HG03196 (cell line): ENCODE measurements around the gene SMTN.
A peak's percentile ranks its signal among the peaks of the same experiment; 100 is the strongest.
"Not testable (repeated sequence)": the region's sequence is repeated elsewhere in the genome, so short reads cannot be mapped to it uniquely, and the experiment has no call there.

Source experiments
- ATAC-seq: cut with Tn5 transposase; IDR thresholded peaks from one replicate; pipeline ENCODE4 v1.9.1; 2021; ENCODE audit not compliant: unreplicated experiment

Gene SMTN

DNA sequence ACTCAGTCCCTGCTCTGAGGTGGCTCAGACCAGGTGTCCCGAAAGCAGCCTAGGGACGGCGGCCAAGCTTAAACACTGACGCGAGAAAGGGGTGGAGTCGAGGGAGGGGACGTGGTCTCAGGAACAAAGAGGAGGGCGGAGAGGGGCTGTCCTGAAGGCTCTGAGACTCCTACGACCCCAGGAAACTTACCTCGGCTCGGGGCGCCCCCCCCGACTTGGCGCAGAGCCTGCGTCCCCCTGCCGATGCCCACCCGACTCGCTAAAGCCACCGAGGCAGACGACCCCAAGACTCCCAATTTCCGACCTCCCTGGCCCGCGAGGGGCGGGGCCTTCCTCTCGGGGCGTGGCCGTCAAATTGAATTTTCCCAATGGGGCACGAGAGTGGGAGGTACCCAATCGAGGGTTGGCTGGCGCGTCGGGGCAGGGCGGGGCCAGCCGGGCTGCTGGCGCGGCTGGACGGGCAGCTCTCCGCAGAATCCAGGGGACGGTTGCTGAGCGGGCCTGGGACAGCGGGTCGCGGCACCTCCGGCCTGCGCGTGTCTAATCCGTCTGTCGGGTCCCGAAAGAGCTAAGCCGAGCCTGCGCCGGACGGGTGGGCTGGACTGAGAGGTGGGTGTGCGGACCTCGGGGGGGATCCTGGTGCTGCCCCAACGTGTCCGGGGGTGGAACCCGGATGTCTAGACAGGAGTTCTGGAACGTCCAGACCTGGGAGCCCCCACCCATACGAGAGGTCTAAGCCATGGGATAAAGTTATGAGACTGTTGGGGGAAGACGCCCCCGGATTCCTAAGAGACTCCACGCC is at the start of gene SMTN:
SMTN (plus strand) TSS at position 471 of the 802 bp plus-strand sequence. CDS start 1,941 bp downstream, outside the sequence.
- ATAC-seq: peak; percentile 61

- ATAC-seq: no peak
Observed at GRCh38 chr22:31036671-31037550, 44.2 kb upstream of the SMTN start.

- no peak for ATAC-seq
Observed at GRCh38 chr22:31038686-31039085, 42.4 kb upstream of the SMTN start.

- ATAC-seq: no peak
Observed at GRCh38 chr22:31039393-31039792, 41.7 kb upstream of the SMTN start.

DNA sequence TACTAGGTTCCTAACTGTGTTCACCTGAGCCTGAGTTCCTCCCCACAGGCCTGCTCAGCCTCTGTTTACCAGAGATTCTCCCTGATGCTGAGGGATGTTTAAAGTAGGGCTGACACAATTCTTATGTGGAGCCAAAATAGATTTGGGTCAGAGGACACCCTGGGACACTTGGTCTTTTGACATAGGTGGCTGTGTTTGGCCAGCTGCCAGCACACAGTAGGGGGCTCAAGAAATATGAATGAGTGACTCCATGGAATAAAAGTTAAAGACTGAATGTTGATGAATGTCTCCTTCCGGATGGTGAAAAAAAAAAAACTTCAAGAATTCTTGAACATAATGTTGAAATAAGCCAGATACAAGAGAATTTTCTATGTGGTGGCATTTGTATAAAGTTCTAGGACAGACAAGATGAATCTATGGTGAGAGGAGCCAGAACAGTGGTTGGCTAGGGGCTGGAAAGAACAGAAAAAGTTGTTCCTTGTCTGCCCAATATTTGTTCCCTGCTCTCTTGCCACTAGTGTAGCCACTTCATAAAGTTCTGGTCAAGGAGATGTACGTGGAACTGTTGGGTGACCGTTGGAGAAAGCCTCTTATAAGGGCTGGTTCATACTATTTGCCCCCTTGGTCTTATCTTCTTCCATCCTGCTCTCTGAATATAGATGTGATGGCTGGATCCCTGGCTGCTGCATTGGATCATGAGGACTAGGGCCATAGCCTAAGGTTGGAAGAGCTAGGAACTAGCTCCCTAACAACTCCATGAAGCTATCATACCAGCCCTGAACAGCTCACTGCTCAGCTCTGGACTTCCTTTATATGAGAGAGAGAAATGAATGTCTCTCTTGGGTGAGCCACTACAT is 40.3 kb upstream of the SMTN start:
- ATAC-seq: no peak

- no peak for ATAC-seq
Observed at GRCh38 chr22:31044262-31044861, 36.8 kb upstream of the SMTN start.

GRCh38 chr22:31045900-31046538 is 35.1 kb upstream of the SMTN start:
- ATAC-seq: no peak

- no peak for ATAC-seq
Observed at GRCh38 chr22:31046539-31047226, 34.4 kb upstream of the SMTN start.

DNA sequence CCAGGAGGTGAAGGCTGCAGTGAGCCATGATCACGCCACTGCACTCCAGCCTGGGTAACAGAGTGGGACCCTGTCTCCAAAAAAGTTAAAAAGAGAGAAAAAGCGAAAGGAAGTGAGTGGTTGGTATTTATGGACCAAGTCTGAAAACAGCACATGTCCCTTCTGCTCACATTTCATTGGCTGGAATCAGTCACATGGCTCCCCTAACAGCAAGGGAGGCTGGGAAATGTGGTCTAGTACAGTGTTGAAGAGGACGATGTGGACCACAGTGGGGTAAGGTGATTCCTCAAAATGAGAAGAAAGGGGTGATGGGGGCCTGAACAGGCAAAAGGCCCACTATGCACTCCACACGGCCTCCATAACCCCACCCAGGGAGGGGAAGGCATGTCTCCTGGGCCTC is 32.5 kb upstream of the SMTN start:
- ATAC-seq: no peak

DNA sequence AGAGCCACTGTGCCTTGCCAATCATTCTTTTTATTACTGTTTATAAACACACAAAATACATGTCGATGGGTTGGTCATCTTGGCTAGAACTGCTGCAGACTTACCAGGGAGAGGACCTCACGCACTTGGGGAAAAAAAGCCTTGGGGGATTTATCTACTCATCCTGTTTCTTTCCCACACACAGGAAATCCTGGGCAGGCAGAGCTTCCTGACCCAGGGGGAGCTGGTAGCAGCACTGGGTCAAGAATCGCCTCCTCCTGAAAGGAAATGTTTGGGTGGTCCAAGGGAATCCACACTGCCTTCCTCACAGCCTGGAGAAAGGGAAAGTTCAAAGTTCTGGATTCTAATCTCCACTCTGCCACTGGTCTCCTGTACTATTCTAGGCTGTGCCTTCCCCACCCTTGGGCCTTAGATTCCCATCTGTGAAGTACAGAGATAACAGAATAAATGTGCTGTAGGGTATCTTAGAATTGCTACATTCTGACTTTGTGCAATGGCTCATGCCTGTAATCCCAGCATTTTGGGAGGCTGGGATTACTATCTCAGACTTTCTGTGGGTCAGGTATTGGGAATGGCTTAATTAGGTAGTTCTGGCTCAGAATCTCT is 31.2 kb upstream of the SMTN start:
- no peak for ATAC-seq

GRCh38 chr22:31055117-31055634 is 25.9 kb upstream of the SMTN start:
- no peak for ATAC-seq

DNA sequence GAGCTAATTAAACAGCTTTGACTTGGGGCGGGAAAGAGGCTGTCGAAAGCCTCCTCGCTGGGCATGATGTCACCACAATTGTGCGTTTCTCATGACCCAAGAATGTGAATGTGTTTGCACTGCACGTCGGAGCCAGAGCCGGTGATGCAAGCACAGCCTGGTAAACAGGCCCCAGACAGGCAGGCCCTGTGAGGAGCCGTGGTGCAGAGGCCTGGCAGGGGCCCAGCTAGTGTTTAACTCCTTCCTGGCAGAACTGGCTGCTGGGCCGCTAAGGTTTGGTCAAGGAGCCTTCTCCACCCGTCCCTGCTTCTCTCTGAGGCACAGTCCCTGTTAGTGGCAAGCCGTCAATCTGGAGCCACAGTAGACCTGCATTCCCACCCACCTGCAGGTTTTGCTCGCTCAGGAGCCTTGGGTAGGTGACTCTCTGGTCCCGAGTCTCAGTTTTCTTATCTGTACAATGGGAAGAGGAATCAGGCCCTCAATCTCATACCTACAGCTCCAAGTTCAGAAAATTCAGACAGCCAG is 25.4 kb upstream of the SMTN start:
- no peak for ATAC-seq

DNA sequence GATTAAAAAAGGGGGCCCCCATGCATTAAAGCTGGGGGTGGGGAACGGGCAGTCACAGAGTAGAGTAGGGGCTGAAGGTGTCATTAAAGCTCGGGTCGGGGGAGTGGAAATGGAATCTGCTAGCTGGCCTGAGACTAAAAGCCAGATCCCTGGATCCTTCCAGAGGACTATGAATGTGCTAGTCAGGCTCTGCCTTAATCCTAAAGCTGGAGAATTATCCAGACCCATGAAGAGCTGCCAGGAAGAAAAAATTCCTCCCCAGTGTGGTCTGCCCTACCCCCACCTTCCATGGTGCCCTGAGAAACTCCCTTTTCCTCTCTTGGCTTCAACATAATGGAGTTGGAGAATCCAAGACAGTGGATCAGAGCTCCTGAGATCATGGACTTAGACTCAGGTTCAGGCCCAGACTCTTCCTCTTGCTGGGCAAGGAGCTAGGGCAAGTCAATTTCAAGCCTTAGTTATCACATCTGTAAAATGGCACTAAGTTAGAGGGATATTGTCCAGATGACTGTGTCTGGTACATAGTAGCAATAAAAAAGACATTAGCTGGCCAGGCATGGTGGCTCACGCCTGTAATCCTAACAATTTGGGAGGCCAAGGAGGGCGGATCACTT is 24.0 kb upstream of the SMTN start:
- ATAC-seq: no peak

DNA sequence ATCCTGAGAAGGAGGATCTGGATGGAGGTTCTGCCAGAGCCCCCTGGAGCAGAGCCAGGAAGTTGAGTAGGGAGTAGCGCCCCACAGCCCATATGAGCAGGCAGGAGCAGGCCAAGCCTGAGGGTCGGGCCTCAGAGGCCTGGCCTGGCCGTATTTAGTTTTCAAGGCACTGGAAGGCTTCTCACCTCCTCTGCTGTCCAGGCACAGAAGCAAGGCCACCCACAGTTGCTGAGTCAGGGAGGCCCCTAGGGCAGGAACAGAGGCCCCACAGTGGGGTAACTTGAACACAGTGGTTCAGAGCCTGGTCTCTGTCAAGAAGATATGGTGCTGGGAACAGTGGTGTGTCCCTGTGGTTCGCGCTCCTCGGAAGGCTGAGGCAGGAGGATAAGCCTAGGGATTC is 21.5 kb upstream of the SMTN start:
- ATAC-seq: not testable (repeated sequence)

GRCh38 chr22:31062566-31063230 is 18.4 kb upstream of the SMTN start:
- ATAC-seq: no peak

DNA sequence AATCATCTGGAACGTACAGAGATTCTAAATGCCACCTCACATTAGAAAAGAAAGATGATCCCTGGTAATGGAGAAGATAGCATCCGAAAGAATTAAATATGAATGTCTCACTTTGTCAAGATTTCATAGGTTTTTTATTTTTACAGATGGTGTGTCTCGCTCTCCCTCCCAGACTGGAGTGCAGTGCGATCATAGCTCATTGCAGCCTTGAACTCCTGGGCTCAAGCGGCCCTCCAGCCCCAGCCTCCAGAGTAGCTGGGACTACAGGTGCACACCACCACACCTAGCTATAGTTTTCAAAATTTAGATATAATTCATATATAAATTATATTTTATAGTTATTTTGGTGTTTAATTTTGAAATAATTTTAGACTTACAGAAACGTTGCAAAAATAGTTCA is 16.7 kb upstream of the SMTN start:
- ATAC-seq: no peak

GRCh38 chr22:31068970-31069369 is 12.1 kb upstream of the SMTN start:
- no peak for ATAC-seq
